HCT116 (cell line): ENCODE results near the gene PRKG1.

Experiments used
- JUND ChIP-seq: IDR thresholded peaks from 2 replicates; pipeline ENCODE4 v1.6.1; 2012
- POLR2A ChIP-seq: IDR thresholded peaks from 2 replicates; pipeline ENCODE4 v1.7.0; 2011; ENCODE audit warnings: borderline replicate concordance; ENCODE audit not compliant: insufficient read depth, insufficient read length; ENCODE audit errors: extremely low read depth
- TCF7L2 ChIP-seq: IDR thresholded peaks from 2 replicates; pipeline ENCODE4 v1.7.0; 2011; ENCODE audit warnings: borderline replicate concordance, inconsistent platforms; ENCODE audit not compliant: insufficient read depth, insufficient read length; ENCODE audit errors: extremely low read depth
- ZFX ChIP-seq: fragments of 450-650 bp; IDR thresholded peaks from 2 replicates; pipeline ENCODE4 v1.6.1; 2017
- TF ChIP-seq, protein P1 (sequence below), 3 experiments: fragments of 200-600 bp in 1 of 3; sonication (generic) in 1 of 3; IDR thresholded peaks in 2 of 3; conservative IDR thresholded peaks in 1 of 3; 2 replicates each; pipeline ENCODE4 v1.5.1; 2012 to 2017; ENCODE audit warnings: low read depth in 2 of 3, low read length in 2 of 3, antibody characterized with exemption in 1 of 3, borderline replicate concordance in 1 of 3, control low read depth in 1 of 3, mild to moderate bottlenecking in 1 of 3, mixed read lengths in 1 of 3, mixed run types in 1 of 3, moderate library complexity in 1 of 3; ENCODE audit not compliant: insufficient read depth in 1 of 3

DNA sequence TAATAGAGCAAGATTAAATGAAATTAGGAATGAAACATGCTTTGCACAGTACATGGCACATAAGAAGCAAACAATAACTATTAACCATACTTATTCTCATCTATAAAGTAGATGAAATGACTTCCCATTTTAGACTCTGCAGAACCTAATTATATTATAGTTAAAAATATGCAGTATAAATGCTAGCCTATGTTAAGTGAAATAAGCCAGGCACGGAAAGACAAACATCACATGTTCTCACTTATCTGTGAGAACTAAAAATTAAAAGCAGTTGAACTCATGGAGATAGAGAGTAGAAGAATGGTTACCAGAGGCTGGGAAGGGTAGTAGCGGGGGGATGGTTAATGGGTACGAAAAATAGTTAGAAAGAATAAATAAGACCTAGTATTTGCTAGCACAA is 247.0 kb downstream of the PRKG1 start:
- TF ChIP-seq JUND (no peak), ZFX (no peak), POLR2A (no peak), TCF7L2 (no peak)
- TF ChIP-seq, protein P1, sequence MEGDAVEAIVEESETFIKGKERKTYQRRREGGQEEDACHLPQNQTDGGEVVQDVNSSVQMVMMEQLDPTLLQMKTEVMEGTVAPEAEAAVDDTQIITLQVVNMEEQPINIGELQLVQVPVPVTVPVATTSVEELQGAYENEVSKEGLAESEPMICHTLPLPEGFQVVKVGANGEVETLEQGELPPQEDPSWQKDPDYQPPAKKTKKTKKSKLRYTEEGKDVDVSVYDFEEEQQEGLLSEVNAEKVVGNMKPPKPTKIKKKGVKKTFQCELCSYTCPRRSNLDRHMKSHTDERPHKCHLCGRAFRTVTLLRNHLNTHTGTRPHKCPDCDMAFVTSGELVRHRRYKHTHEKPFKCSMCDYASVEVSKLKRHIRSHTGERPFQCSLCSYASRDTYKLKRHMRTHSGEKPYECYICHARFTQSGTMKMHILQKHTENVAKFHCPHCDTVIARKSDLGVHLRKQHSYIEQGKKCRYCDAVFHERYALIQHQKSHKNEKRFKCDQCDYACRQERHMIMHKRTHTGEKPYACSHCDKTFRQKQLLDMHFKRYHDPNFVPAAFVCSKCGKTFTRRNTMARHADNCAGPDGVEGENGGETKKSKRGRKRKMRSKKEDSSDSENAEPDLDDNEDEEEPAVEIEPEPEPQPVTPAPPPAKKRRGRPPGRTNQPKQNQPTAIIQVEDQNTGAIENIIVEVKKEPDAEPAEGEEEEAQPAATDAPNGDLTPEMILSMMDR (IDR thresholded peaks at IDR 0.05 in 2 of 3, conservative IDR thresholded peaks at IDR 0.05 in 1 of 3; ENCODE audit: borderline replicate concordance in 1 of 3, insufficient read depth in 1 of 3, low read depth in 2 of 3, low read length in 2 of 3): no peak
